Aorta (tissue), 5 donors: ENCODE measurements around the gene CCDC160. TPM values are rescaled to one million over a fixed set of nuclear protein-coding genes. Genes with fewer than 3 reads are reported as not detected.

Experiments used
- ATAC-seq: fragments of 200-7000 bp; cut with Tn5 transposase; one replicate; pipeline ENCODE4 v1.9.1; 2022; ENCODE audit warnings: moderate library complexity; ENCODE audit not compliant: low FRiP score
- DNase-seq, 2 donors: peaks; one replicate each; pipeline ENCODE4 v3.0.0-alpha.2; 2020
- H3K27ac ChIP-seq, 2 donors: one replicate each; pipeline ENCODE4 v1.5.1; 2013; ENCODE audit warnings: low read length in 2 of 2, mild to moderate bottlenecking in 2 of 2, moderate library complexity in 2 of 2, control low read depth in 1 of 2, inconsistent platforms in 1 of 2, low read depth in 1 of 2
- H3K27me3 ChIP-seq, 2 donors: one replicate each; pipeline ENCODE4 v1.6.1; 2013; ENCODE audit warnings: control low read depth in 1 of 2, low read length in 1 of 2, mild to moderate bottlenecking in 1 of 2, moderate library complexity in 1 of 2; ENCODE audit not compliant: insufficient read depth in 2 of 2, control insufficient read depth in 1 of 2
- H3K36me3 ChIP-seq, 2 donors: one replicate each; pipeline ENCODE4 v1.6.1; 2013; ENCODE audit warnings: control low read depth in 1 of 2, low read length in 1 of 2, mild to moderate bottlenecking in 1 of 2; ENCODE audit not compliant: insufficient read depth in 2 of 2, control insufficient read depth in 1 of 2
- H3K4me1 ChIP-seq, 2 donors: one replicate each; pipeline ENCODE4 v1.6.1; 2013; ENCODE audit warnings: low read length in 2 of 2, control low read depth in 1 of 2, mild to moderate bottlenecking in 1 of 2, moderate library complexity in 1 of 2; ENCODE audit not compliant: insufficient read depth in 2 of 2, control insufficient read depth in 1 of 2
- H3K4me3 ChIP-seq, 2 donors: one replicate each; pipeline ENCODE4 v1.5.1; 2013; ENCODE audit warnings: low read length in 2 of 2, control low read depth in 1 of 2, mild to moderate bottlenecking in 1 of 2
- H3K9me3 ChIP-seq: one replicate; pipeline ENCODE4 v1.6.1; 2013; ENCODE audit warnings: mild to moderate bottlenecking, low read length; ENCODE audit not compliant: control insufficient read depth
- WGBS, 2 donors: extraction: QIAGEN DNeasy Blood & Tissue Kit; methylation state at CpG; one replicate each; pipeline ENCODE4 v1.1.7; 2013; 5-methylcytosine and 5-hydroxymethylcytosine counted together
- intact Hi-C, 2 donors: fragments of 100-400 bp; cut with DNase I; formaldehyde crosslinking; loops; one replicate each; pipeline versions ENCODE4 v1.14.2 to v1.15.0; 2022
- polyA plus RNA-seq, 2 donors: library from polyadenylated mRNA; stranded (reverse); fragments of 200-250 nt; gene quantifications; one replicate each; pipeline ENCODE4 v1.2.3, GENCODE V29; 2013
- total RNA-seq, 2 donors: library from RNA; stranded (reverse); fragmentation: NEBNext Ultra II Directional; extraction: Animal tissue kit (Norgen Biotek cat#: 25700); gene quantifications; one replicate each; pipeline ENCODE4 v1.2.1, GENCODE V29; 2021
- donor health status: healthy with polysubstance abuse.
- donor health status: Bipolar disorder and iron deficiency.
- donor health status: DM: no; HTN: no; CAD: no.
- donor health status: DM: no; HTN: no; CAD: no.
- donor health status: DM: yes; HTN: yes; CAD: no.

CCDC160 gene
- total and polyA plus RNA-seq, 4 donors = not detected

- Histone ChIP-seq H3K27me3 (no peaks in the 10 kb centered on the region), H3K9me3 (no peaks in the 10 kb centered on the region), H3K4me3 (no peak overlapping the region), H3K27ac (no peak overlapping the region), H3K36me3 (no peaks in the 10 kb centered on the region), H3K4me1 (no peaks in the 10 kb centered on the region)
- DNase-seq (no peak), ATAC-seq (no peak)
- intact Hi-C loops = no loop called here
- WGBS, 2 donors = 40 to 51% methylated on average over 2 of the region's 2 CpGs
Observed at GRCh38 chrX:134240209-134240608, 3.2 kb downstream of the CCDC160 start.

- no peaks in the 10 kb centered on the region for H3K27me3 ChIP-seq
- no peaks in the 10 kb centered on the region for H3K4me1 ChIP-seq
- no peaks in the 10 kb centered on the region for H3K36me3 ChIP-seq
- no peaks in the 10 kb centered on the region for H3K9me3 ChIP-seq
- ATAC-seq = no peak
- WGBS, 2 donors = 20 to 31% methylated on average over 1 of the region's 1 CpG
- no peak overlapping the region for H3K27ac ChIP-seq
- DNase-seq = no peak
- H3K4me3 ChIP-seq = no peak overlapping the region
- intact Hi-C loops = no loop called here
Observed at GRCh38 chrX:134241960-134242619, 5.1 kb downstream of the CCDC160 start.

GRCh38 chrX:134244043-134244442 is 7.1 kb downstream of the CCDC160 start:
- intact Hi-C loops = no loop called here
- no peaks in the 10 kb centered on the region for H3K27me3 ChIP-seq
- no peaks in the 10 kb centered on the region for H3K36me3 ChIP-seq
- H3K4me1 ChIP-seq = no peaks in the 10 kb centered on the region
- H3K4me3 ChIP-seq = no peak overlapping the region
- H3K27ac ChIP-seq = no peak overlapping the region
- H3K9me3 ChIP-seq = no peaks in the 10 kb centered on the region
- DNase-seq (no peak), ATAC-seq (no peak)

GRCh38 chrX:134246282-134246681 is 9.3 kb downstream of the CCDC160 start:
- H3K9me3 ChIP-seq = no peaks in the 10 kb centered on the region
- H3K27me3 ChIP-seq = no peaks in the 10 kb centered on the region
- no peaks in the 10 kb centered on the region for H3K36me3 ChIP-seq
- ATAC-seq (no peak), DNase-seq (no peak)
- WGBS, 2 donors = 44 to 47% methylated on average over 7 of the region's 7 CpGs
- H3K4me3 ChIP-seq = no peak overlapping the region
- no peaks in the 10 kb centered on the region for H3K4me1 ChIP-seq
- no peak overlapping the region for H3K27ac ChIP-seq
- intact Hi-C loops = no loop called here

- DNase-seq (no peak), ATAC-seq (no peak)
- Histone ChIP-seq H3K4me1 (no peaks in the 10 kb centered on the region), H3K36me3 (no peaks in the 10 kb centered on the region), H3K9me3 (no peaks in the 10 kb centered on the region), H3K4me3 (no peak overlapping the region), H3K27ac (no peak overlapping the region), H3K27me3 (no peaks in the 10 kb centered on the region)
- intact Hi-C loops = no loop called here
- WGBS, 2 donors = 65 to 87% methylated on average over 3 of the region's 3 CpGs
Observed at GRCh38 chrX:134247492-134247891, 10.5 kb downstream of the CCDC160 start.

- DNase-seq (no peak), ATAC-seq (no peak)
- intact Hi-C loops = no loop called here
- H3K9me3 ChIP-seq = no peaks in the 10 kb centered on the region
- no peaks in the 10 kb centered on the region for H3K27me3 ChIP-seq
- no peak overlapping the region for H3K4me3 ChIP-seq
- H3K27ac ChIP-seq = no peak overlapping the region
- H3K4me1 ChIP-seq = no peaks in the 10 kb centered on the region
- no peaks in the 10 kb centered on the region for H3K36me3 ChIP-seq
Observed at GRCh38 chrX:134249241-134249640, 12.3 kb downstream of the CCDC160 start.

GRCh38 chrX:134251241-134251640 is 14.3 kb downstream of the CCDC160 start:
- ATAC-seq (no peak), DNase-seq (no peak)
- Histone ChIP-seq H3K4me3 (no peak overlapping the region), H3K9me3 (no peaks in the 10 kb centered on the region), H3K27ac (no peak overlapping the region), H3K27me3 (no peaks in the 10 kb centered on the region), H3K4me1 (no peaks in the 10 kb centered on the region), H3K36me3 (no peaks in the 10 kb centered on the region)
- WGBS, 2 donors = 40 to 48% methylated on average over 1 of the region's 1 CpG
- intact Hi-C loops = no loop called here

GRCh38 chrX:134254511-134254910 is 17.5 kb downstream of the CCDC160 start:
- ATAC-seq = no peak
- no peaks in the 10 kb centered on the region for H3K27me3 ChIP-seq
- no peaks in the 10 kb centered on the region for H3K4me1 ChIP-seq
- H3K27ac ChIP-seq = no peak overlapping the region
- DNase-seq = no peak
- no peak overlapping the region for H3K4me3 ChIP-seq
- intact Hi-C loops = no loop called here
- H3K9me3 ChIP-seq = no peaks in the 10 kb centered on the region
- no peaks in the 10 kb centered on the region for H3K36me3 ChIP-seq

GRCh38 chrX:134255555-134255954 is 18.6 kb downstream of the CCDC160 start:
- no peaks in the 10 kb centered on the region for H3K4me1 ChIP-seq
- DNase-seq (no peak), ATAC-seq (no peak)
- no peaks in the 10 kb centered on the region for H3K9me3 ChIP-seq
- H3K36me3 ChIP-seq = no peaks in the 10 kb centered on the region
- intact Hi-C loops = no loop called here
- no peaks in the 10 kb centered on the region for H3K27me3 ChIP-seq
- WGBS, 2 donors = 78 to 92% methylated on average over 5 of the region's 5 CpGs
- no peak overlapping the region for H3K4me3 ChIP-seq
- H3K27ac ChIP-seq = no peak overlapping the region
